OCI-LY7 (cell line): ENCODE measurements around the gene TNFRSF17. TPM values are rescaled to one million over a fixed set of nuclear protein-coding genes. Genes with fewer than 3 reads are reported as not detected.
"Not testable (repeated sequence)": the region's sequence is repeated elsewhere in the genome, so short reads cannot be mapped to it uniquely, and the experiment has no call there.

Experiments
- BruUV-seq: library from RNA; stranded (reverse); fragments of 400-500 nt; replicated peaks from 2 replicates; lab custom pipeline; 2021; lab: Mats Ljungman, UMichigan
- CTCF ChIA-PET: fragments of 300-600 bp; sonication (Branson Sonifier 250); formaldehyde crosslinking; loops from one replicate; lab custom pipeline; 2022; ENCODE audit warnings: antibody characterized with exemption; ENCODE audit not compliant: unreplicated experiment; lab: Charles Lee
- POLR2A ChIA-PET: fragments of 300-600 bp; sonication (Branson Sonifier 250); formaldehyde crosslinking; loops from one replicate; lab custom pipeline; 2022; ENCODE audit warnings: antibody characterized with exemption; lab: Charles Lee
- DNase-seq: peaks from one replicate; pipeline ENCODE4 v3.0.0-alpha.2; 2015; ENCODE audit warnings: low spot score
- H2AFZ ChIP-seq: fragments of 200-600 bp; sonication (generic), shearing (Covaris generic); 2 replicates; pipeline ENCODE4 v1.6.1; 2014; ENCODE audit warnings: mild to moderate bottlenecking, antibody characterized with exemption, low read length, moderate library complexity
- H3K27ac ChIP-seq: fragments of 200-600 bp; sonication (generic); 2 replicates; pipeline ENCODE4 v1.5.1; 2014; ENCODE audit warnings: mixed run types, low read depth, mild to moderate bottlenecking, moderate library complexity, low read length, inconsistent platforms; ENCODE audit not compliant: poor library complexity, severe bottlenecking
- H3K36me3 ChIP-seq: fragments of 200-600 bp; sonication (generic); 2 replicates; pipeline ENCODE4 v1.6.1; 2014; ENCODE audit warnings: mild to moderate bottlenecking, antibody characterized with exemption, low read length, moderate library complexity, mixed read lengths; ENCODE audit not compliant: insufficient read depth
- H3K4me1 ChIP-seq: fragments of 200-600 bp; sonication (generic); 2 replicates; pipeline ENCODE4 v1.5.1; 2014; ENCODE audit warnings: mild to moderate bottlenecking, low read length; ENCODE audit not compliant: insufficient read depth, poor library complexity, severe bottlenecking
- H3K4me2 ChIP-seq: fragments of 200-600 bp; sonication (generic); 2 replicates; pipeline ENCODE4 v1.6.1; 2014; ENCODE audit warnings: mild to moderate bottlenecking, low read length
- H3K4me3 ChIP-seq: fragments of 200-600 bp; sonication (generic); 2 replicates; pipeline ENCODE4 v1.5.1; 2014; ENCODE audit warnings: mild to moderate bottlenecking, low read depth, low read length; ENCODE audit not compliant: poor library complexity, severe bottlenecking
- H3K79me2 ChIP-seq: fragments of 200-600 bp; sonication (generic); 2 replicates; pipeline ENCODE4 v1.6.1; 2016; ENCODE audit warnings: low read depth, mild to moderate bottlenecking, low read length, moderate library complexity, mixed read lengths; ENCODE audit not compliant: insufficient read depth
- H3K9me2 ChIP-seq: fragments of 200-600 bp; sonication (generic); 2 replicates; pipeline ENCODE4 v1.6.1; 2016; ENCODE audit warnings: mild to moderate bottlenecking, low read length, mixed read lengths; ENCODE audit not compliant: insufficient read depth
- H3K9me3 ChIP-seq: fragments of 200-600 bp; sonication (generic); 2 replicates; pipeline ENCODE4 v1.6.1; 2014; ENCODE audit warnings: mild to moderate bottlenecking, mixed run types, low read length, mixed read lengths
- H4K20me1 ChIP-seq: fragments of 200-600 bp; sonication (generic); 2 replicates; pipeline ENCODE4 v1.6.1; 2014; ENCODE audit warnings: mild to moderate bottlenecking, antibody characterized with exemption, low read length, moderate library complexity, mixed read lengths; ENCODE audit not compliant: insufficient read depth
- CTCF ChIP-seq: fragments of 200-600 bp; sonication (generic); conservative IDR thresholded peaks from 2 replicates; pipeline ENCODE4 v1.5.1; 2014; ENCODE audit warnings: mild to moderate bottlenecking, antibody characterized with exemption, low read length, moderate library complexity, mixed read lengths
- EZH2phosphoT487 ChIP-seq: fragments of 200-600 bp; sonication (generic); IDR thresholded peaks from 2 replicates; pipeline ENCODE4 v1.6.1; 2018; ENCODE audit warnings: low read depth, borderline replicate concordance, mild to moderate bottlenecking, mixed run types, antibody characterized with exemption, low read length, moderate library complexity, mixed read lengths
- intact Hi-C: fragments of 100-400 bp; cut with micrococcal nuclease; formaldehyde crosslinking; loops from one replicate; pipeline ENCODE4 v1.10.0; 2022; ENCODE audit not compliant: unreplicated experiment
- total RNA-seq, 2 experiments: library from RNA; depleted of rRNA in 1 of 2; stranded (reverse); fragments of >200 nt in 1 of 2; shearing (Covaris generic) in 1 of 2; gene quantifications; 2 replicates each; pipeline ENCODE4 v1.2.3, GENCODE V29; 2014 to 2022

The TNFRSF17 gene
- total RNA-seq, 2 experiments from 2014 or later = 33.6 to 58.2 TPM

- no peaks in the 10 kb centered on the region for H3K36me3 ChIP-seq
- no peak overlapping the region for H3K4me3 ChIP-seq
- ChIA-PET CTCF (no interaction called here), POLR2A (no interaction called here)
- H3K79me2 ChIP-seq = no peaks in the 10 kb centered on the region
- no TSS peak for BruUV-seq
- H3K27ac ChIP-seq = no peak overlapping the region
- no peaks in the 10 kb centered on the region for H3K9me3 ChIP-seq
- peaks cover 32% of the 10 kb centered on the region for H3K4me1 ChIP-seq
- no peak overlapping the region for H3K4me2 ChIP-seq
- TF ChIP-seq EZH2phosphoT487 (no peak), CTCF (no peak)
- H2AFZ ChIP-seq = no peak overlapping the region
- no peaks in the 10 kb centered on the region for H3K9me2 ChIP-seq
- no peak for DNase-seq
- intact Hi-C loops = no loop called here
- no peaks in the 10 kb centered on the region for H4K20me1 ChIP-seq
Measured at GRCh38 chr16:11956558-11956957, 8.5 kb upstream of the TNFRSF17 start.

- ChIA-PET POLR2A (interaction anchor here (0.7 to 1.7 kb wide), 5 partner anchors 9 to 239 kb away, joined by 3 to 11 read pairs (median 3); no protein-coding TSS in a partner anchor), CTCF (no interaction called here)
- Histone ChIP-seq H3K27ac (no peak overlapping the region), H3K9me2 (no peaks in the 10 kb centered on the region), H3K4me2 (no peak overlapping the region), H3K9me3 (no peaks in the 10 kb centered on the region), H3K4me1 (peaks cover 42% of the 10 kb centered on the region), H4K20me1 (no peaks in the 10 kb centered on the region), H2AFZ (no peak overlapping the region), H3K79me2 (no peaks in the 10 kb centered on the region), H3K36me3 (no peaks in the 10 kb centered on the region), H3K4me3 (no peak overlapping the region)
- TF ChIP-seq EZH2phosphoT487 = no peak
- no peak for TF ChIP-seq CTCF
- no TSS peak for BruUV-seq
- no peak for DNase-seq
- intact Hi-C loops = no loop called here
Measured at GRCh38 chr16:11957591-11958395, 7.2 kb upstream of the TNFRSF17 start.

GRCh38 chr16:11962457-11962856 lies 2.6 kb upstream of the TNFRSF17 start:
- BruUV-seq, H4K20me1 ChIP-seq, H3K79me2 ChIP-seq, H3K27ac ChIP-seq, H3K36me3 ChIP-seq, H3K4me3 ChIP-seq, H2AFZ ChIP-seq, CTCF ChIA-PET, H3K9me2 ChIP-seq, DNase-seq, H3K9me3 ChIP-seq: not testable (repeated sequence)
- POLR2A ChIA-PET = interaction anchor here (0.7 kb wide), 2 partner anchors 11 to 156 kb away, joined by 3 to 5 read pairs; no protein-coding TSS in a partner anchor
- Histone ChIP-seq H3K4me2 (peak overlapping the region; percentile 97; the same call in 1 of the 2 replicates), H3K4me1 (peaks cover 81% of the 10 kb centered on the region)
- intact Hi-C loops = loop anchor here (10.0 kb wide), 2 partner anchors 272 to 362 kb away; no protein-coding TSS in a partner anchor

- BruUV-seq, CTCF ChIA-PET: not testable (repeated sequence)
- peak overlapping the region; percentile 94 for H3K27ac ChIP-seq
Measured at GRCh38 chr16:11962978-11963377, 2.0 kb upstream of the TNFRSF17 start.

More at GRCh38 chr16:11962978-11963377, 2.0 kb upstream of the TNFRSF17 start:
- not testable (repeated sequence) for H3K79me2 ChIP-seq, H3K36me3 ChIP-seq, DNase-seq, H4K20me1 ChIP-seq, H3K9me2 ChIP-seq, H3K9me3 ChIP-seq
- peak overlapping the region; percentile 68 for H3K4me3 ChIP-seq
- H3K4me1 ChIP-seq = peaks cover 86% of the 10 kb centered on the region
- POLR2A ChIA-PET = interaction anchor here (0.6 to 0.7 kb wide), 6 partner anchors 10 to 552 kb away, joined by 3 to 5 read pairs (median 3); no protein-coding TSS in a partner anchor
- H2AFZ ChIP-seq = peak overlapping the region; percentile 3; the same call in 1 of the 2 replicates
- intact Hi-C loops = loop anchor here (10.0 kb wide), 2 partner anchors 272 to 362 kb away; no protein-coding TSS in a partner anchor
- peak overlapping the region; percentile 97 for H3K4me2 ChIP-seq
